GM21717 (cell line): ENCODE data around the gene ANKRD9.
A peak's percentile ranks its signal among the peaks of the same experiment; 100 is the strongest.
"Not testable (repeated sequence)": the region's sequence is repeated elsewhere in the genome, so short reads cannot be mapped to it uniquely, and the experiment has no call there.

Experiments
- ATAC-seq: cut with Tn5 transposase; IDR thresholded peaks from one replicate; pipeline ENCODE4 v1.9.1; 2021; ENCODE audit warnings: mild to moderate bottlenecking, moderate library complexity; ENCODE audit not compliant: unreplicated experiment

Gene ANKRD9

DNA sequence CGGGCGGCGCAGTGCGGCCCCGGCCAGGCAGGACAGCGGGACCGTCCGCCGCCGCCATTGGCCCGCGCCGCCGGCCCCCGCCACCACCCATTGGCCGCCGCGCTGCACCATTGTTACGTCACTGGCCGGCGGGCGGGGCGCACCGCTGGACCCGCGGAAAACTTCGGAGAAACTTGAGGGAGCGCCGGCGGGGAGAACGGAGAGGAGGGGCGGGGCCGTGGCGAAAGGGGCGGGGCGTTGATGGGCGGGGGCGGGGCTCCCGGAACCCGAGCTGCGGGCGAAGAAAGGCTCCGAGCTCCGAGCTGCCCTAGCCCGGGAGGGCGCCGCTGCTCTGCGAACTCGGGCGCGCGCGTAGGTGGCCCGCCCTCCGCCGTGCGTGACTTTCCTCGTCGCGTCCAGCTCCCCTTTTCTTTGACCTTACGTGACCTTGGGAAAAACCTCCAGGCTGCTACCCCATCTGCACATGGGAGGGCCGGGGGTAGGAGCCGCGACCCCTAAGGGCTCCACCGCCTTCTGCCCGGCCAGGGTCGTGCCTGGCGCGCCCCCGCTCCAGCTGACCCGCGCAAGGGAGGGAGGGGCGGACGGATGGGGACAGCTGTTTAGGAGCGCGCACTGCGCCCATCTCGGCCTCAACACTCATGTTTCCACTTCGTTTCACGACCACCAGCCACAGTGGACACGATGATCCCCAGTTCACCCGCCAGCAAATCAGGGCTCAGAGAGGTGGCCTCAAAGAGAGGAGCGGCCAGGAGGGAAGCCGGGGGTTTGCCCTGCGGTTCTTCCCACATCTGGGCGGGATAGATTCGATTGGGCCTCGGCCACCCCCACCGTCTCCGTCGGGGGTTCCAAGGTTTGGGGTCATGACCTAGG, at the start of gene ANKRD9:
ANKRD9 (minus strand) TSS at position 31 of the 870 bp plus-strand sequence. CDS start 1,887 bp downstream, outside the sequence.
- ATAC-seq = peak; percentile 66

GRCh38 chr14:102558556-102558955, 49.0 kb upstream of the ANKRD9 start:
- no peak for ATAC-seq

DNA sequence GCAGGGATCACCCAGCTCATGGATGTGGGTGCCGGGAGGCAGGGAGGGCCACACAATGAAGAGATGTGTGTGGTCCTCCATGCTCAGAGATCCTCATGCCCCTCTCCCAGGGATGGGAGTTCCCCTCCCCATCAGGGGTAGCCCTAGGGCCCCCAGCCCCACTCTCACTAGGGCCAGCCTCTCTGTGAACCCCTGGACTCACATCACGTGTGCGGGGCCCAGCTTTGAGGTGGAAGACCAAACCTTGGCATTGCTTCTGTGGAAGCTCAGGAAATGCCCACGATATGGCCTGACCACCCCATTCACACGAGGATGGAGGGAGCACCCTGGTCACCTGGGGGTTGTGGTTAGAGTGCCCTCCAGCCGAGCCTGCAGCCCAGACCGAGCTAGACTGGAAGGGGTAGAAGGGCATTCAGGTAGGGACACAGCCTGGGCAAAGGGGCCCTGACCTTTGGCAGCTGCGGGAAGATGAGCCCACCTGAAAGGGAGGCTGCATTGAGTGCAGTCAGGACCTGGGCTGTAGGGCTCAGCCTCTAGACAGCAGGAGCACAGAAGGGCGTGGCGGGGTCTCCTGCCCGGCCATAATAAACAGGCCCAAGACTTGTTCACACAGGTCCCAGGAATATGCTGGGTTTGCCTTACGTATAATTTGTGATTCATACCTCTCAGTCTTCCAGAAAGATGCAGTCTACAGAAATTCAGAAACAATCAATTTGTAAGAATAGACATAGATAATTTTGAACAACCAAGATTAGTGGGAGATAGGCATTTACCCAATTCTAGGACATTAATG, 48.1 kb upstream of the ANKRD9 start:
- no peak for ATAC-seq

- no peak for ATAC-seq
Observed at GRCh38 chr14:102556098-102556677, 46.6 kb upstream of the ANKRD9 start.

DNA sequence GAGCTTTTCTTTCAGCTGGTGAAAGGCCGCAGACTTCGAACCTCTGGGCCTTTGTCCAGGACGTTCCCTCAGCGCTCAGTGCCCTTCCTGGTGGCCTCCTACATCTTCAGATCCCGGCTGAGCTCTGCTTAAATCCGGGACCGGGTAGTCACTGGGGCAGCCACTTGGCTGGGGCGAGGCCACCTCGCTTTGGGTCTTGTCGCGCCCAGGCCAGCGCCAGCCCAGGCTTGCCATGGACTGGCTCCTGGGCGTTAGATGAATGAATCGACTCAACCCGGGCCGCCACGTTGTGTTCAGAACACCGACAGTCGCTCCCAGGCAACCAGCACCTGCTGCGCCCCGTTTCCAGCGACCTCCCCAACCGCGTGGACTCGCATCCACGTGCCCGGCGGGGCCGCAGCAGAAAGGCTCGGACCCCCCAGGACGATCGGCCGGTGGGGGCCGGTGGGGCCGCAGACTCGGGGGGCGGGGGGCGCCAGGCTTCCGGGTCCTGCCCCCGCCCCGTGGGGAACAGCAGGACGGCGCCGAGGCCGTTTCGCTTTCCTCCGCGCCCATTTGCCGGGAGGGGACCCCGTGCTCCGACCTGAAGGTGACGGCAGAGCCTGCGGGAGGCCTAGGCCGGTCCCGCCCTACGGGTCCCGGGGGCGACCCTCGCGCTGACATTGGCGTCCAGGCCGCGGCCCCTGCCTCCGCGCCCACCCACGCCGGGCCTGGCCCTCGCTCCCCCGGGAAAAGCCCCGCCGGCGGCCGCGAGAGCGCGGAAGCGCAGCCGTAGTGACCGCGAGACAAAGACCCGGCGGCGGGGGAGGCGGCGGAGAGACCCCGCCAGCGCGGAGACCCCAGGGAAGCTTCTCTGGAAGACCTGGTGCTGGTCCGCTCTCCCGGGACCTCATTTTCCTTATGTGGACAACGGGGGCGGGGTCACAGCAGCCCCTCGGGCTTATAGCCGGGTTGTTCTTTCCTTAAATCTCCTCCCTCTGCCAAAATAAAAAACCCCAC, 45.5 kb upstream of the ANKRD9 start:
- ATAC-seq = no peak

DNA sequence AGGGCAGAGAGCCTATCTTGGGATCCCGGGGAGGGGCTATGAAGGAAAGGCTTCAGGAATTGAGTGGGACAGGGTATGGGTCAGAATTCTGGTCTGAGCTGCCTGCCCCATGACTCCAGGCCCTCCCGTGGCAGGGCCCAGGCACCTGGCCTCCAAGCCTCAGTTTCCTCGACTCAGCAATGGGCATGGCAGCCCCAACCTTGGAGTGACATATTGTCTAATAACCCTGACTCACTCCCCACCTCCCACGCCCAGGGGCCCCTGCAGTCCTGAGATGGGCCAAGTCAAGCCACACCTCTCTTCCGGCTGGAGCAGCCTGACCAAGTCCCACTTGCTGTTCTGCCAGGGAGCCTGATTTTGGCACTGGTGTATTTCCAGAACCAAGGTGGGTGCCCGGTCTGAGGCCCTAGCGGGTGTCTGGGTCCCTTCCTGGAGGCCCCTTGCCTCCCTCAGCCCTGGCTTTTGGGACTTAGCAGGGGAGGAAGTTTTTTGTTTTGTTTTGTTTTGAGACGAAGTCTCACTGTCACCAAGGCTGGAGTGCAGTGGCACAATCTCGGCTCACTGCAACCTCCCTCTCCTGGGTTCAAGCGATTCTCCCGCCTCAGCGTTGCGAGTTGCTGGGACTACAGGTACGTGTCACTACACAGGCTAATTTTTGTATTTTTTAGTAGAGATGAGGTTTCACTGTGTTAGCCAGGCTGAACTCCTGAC, 42.6 kb upstream of the ANKRD9 start:
- no peak for ATAC-seq

GRCh38 chr14:102550927-102551401, 41.4 kb upstream of the ANKRD9 start:
- ATAC-seq = not testable (repeated sequence)

- no peak for ATAC-seq
Observed at GRCh38 chr14:102548616-102549240, 39.2 kb upstream of the ANKRD9 start.

DNA sequence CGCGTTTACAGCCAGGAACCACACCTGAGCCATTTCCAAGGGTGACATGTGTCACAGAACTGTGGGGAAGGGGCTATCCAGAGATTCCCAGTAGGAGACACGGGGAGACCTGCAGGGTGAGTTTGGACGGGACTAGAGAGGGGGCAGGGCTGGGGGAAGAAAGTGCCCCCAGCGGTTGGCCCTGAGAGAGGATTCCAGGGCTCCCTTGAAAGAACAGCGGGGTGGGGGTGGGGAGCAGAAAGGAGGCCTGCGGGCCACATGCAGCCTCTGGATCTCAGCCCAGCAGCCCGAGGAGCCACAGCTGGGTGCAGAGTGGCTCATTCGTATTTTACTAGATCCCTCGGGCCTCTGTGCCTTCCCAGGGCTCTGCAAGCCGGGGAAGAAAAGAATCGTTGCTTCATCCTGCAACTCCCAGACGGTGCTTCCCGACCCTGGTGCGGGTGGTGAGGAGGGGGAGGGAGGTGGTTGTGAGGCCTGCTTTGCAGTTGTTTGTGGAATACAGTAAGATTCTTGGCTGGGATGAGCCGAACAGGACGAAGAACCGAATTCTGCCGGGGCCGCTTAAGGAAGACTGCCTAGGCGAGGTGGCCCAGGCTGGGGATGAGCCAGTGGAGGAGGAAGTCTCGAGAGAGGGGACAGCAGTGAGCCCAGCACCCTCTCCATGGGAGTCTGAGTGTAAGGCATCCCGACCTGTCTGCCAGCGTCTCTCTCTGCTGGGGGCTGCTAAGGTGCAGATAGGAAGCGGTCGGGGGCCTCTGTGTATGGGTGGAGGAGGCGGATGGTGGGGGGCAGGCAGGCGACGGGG, 36.1 kb upstream of the ANKRD9 start:
- ATAC-seq = no peak

DNA sequence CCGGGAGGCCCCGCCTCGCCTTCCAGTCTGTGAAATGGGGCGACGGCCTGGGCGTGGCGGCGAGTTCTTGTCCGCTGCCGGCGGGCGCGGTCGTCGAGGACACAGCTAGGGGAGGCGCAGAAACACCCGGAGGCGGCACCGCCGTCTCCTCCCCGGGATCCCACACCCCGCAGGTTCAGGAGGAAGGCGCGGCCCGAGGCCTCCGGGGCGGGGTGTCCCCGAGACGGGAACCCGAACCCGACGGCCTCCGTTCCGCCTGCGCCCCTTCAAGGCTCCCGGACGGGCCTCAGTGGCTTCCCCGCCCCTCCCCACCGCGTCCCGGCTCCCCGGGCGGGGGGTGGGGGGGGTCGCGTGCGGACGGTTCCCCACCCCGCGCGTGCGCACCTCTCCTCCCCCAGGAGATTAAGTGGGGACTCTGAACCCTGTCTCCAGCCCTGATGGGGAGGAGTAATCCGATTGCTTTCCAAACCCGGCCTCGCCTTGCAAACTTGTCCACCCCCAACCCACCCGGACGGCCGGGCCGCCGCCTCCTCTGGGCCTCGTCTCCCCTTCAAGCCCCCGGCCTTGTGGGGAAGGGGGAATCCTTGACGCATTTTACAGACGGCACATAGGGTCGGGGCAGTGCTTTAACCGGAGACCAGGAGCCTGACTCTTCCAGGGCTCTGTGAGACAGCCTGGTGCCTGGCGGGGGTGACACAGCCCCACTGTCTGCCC, 35.3 kb upstream of the ANKRD9 start:
- ATAC-seq = no peak

DNA sequence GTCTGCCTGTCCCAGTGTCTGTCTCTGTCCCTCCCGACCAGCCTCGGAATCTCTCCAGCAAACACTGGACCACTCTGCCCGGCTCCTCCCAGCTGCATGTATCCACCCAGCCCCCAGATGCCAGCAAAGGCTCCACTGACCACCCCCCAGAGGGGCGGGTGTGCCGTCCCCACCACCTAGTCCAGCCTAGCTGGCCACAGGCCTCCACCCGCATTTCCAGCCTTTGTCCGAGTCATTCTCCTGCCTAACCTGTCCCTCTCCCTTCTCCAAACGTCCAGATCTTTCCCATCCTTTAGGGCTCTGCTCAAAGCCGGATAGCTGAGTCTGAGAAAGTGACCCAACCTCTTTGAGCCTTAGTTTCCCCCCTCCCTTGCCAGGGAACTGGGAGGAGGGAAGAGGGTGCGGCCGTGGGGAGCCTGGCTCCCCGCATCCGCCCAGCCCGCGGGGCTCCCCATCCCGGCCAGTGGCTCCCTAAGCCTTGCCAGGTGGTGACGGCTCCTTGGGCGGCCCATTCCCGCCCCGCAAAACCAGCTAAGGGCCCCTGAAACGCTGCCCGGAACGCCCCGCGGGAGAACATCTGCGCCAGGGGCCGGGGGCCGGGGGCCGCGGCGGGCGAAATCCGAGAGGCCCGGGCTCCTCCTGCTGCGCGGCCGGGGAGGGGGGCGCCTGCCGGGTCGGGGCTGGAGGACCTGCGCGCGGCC, 34.6 kb upstream of the ANKRD9 start:
- no peak for ATAC-seq

GRCh38 chr14:102541771-102542170, 32.2 kb upstream of the ANKRD9 start:
- no peak for ATAC-seq

DNA sequence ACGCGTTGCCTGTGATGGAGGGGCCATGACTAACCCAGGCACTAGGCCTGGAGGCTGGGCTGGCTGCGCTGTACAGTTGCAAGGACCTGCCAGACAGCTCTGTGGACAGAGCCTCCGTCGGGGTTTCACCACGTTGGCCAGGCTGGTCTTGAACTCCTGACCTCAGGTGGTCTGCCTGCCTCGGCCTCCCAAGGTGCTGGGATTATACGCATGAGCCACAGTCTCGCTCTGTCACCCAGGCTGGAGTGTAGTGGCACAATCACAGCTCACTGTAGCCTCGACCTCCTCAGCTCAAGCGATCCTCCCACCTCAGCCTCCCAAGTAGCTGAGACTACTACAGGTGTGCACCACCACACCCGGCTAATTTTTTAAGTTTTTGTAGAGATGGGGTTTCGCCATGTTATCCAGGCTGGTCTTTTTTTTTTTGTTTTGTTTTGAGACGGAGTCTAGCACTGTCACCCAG, 31.5 kb upstream of the ANKRD9 start:
- ATAC-seq = not testable (repeated sequence)

- ATAC-seq = no peak
Observed at GRCh38 chr14:102540315-102541028, 30.9 kb upstream of the ANKRD9 start.

DNA sequence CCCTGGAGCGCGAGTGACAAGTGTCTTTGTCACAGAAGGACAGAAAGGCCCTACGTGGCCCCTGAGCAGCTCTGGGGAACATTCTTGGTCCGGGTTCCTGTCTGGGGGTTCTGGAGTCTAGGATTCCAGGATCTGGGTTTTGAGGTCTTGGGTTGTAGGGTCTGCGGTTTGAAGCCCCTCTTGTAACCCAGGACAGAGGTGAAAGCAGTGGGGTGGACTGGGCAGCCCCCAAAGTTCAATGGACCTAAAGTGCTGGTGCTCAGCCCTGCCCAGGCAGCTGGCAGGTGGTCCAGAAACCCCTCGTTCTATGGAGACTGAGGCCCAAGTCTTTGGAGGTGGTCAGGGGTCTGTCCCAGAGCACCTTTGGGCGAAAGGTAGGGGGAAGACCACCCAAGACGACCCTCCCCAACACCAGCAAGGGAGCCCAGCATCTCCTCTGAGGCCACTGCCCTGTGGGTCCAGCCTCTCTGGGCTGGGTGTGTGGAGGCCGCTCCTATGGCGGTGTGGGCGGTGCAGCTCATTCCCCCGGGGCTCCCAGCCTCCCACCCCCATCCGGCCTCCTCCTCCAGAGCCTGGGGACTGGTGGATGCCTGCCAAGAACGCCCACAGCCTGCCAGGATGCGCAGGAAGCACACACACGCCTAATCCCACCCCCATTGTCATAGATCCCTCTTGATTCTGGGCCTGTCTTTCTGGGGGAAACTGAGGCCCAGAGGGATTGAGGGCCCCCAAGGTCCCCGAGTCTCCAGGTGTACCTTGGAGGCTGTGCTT, 30.2 kb upstream of the ANKRD9 start:
- ATAC-seq = no peak
